Measurements from ENCODE around the gene SERBP1.

SERBP1 gene

DNA sequence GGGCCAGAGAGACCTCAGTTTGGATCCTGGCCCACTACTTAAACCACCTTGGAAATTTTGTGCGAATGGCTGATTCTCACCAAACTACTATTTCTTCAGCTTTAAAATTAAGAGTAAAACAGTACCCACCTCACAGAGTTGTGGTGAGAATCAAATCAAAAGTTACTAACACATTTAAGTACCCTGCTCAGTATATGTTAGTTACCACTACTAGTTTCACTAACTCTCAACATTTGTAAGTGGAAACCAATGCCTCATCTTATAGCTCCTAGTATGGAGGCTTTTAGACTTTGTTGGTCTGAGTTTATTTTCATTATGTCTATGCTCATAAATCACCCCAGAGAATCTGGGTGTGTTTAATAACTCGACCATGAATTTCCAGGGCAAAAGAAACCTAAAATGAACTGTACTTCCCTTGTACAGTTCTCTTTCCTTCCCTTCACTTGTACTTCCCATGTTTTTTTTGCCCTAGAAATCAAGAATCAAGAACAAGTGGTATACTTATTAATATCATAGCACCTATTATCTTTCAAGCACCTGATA lies 11.6 kb upstream of the SERBP1 start:
- DNase-seq (ENCODE audit: low read depth), result no peak
- no peak overlapping the region for H3K4me3 ChIP-seq (ENCODE audit: low read depth, low read length)
- TF ChIP-seq, protein P1, sequence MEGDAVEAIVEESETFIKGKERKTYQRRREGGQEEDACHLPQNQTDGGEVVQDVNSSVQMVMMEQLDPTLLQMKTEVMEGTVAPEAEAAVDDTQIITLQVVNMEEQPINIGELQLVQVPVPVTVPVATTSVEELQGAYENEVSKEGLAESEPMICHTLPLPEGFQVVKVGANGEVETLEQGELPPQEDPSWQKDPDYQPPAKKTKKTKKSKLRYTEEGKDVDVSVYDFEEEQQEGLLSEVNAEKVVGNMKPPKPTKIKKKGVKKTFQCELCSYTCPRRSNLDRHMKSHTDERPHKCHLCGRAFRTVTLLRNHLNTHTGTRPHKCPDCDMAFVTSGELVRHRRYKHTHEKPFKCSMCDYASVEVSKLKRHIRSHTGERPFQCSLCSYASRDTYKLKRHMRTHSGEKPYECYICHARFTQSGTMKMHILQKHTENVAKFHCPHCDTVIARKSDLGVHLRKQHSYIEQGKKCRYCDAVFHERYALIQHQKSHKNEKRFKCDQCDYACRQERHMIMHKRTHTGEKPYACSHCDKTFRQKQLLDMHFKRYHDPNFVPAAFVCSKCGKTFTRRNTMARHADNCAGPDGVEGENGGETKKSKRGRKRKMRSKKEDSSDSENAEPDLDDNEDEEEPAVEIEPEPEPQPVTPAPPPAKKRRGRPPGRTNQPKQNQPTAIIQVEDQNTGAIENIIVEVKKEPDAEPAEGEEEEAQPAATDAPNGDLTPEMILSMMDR (IDR thresholded peaks at IDR 0.05; ENCODE audit: low read depth, low read length, missing control alignments), result no peak

- no peak overlapping the region for H3K4me3 ChIP-seq (ENCODE audit: low read depth, low read length)
- TF ChIP-seq, protein P1 (IDR thresholded peaks at IDR 0.05; ENCODE audit: low read depth, low read length, missing control alignments), result no peak
- no peak for DNase-seq (ENCODE audit: low read depth)
Observed at GRCh38 chr1:67441183-67441582, 11.0 kb upstream of the SERBP1 start.

DNA sequence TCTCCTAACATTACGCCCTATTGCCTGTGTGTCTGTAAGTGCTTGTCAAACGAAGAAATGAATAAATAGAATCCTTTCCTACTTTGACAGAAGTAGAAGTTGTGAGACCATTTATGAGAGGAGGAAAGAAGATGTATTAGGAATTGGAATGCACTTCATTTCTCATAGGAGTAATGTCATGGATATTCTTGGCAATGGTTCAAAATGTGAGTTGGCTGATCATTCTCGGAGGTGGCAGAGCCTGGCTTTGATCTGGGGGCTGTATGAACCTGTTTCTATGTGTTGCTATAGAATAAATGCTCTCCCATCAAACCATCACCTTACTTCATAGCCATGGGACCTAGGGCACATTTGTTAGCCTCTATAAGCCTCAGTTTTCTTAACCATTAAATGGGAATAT lies 10.1 kb upstream of the SERBP1 start:
- no peak for DNase-seq (ENCODE audit: low read depth)
- TF ChIP-seq, protein P1 (IDR thresholded peaks at IDR 0.05; ENCODE audit: low read depth, low read length, missing control alignments), result no peak
- no peak overlapping the region for H3K4me3 ChIP-seq (ENCODE audit: low read depth, low read length)

DNA sequence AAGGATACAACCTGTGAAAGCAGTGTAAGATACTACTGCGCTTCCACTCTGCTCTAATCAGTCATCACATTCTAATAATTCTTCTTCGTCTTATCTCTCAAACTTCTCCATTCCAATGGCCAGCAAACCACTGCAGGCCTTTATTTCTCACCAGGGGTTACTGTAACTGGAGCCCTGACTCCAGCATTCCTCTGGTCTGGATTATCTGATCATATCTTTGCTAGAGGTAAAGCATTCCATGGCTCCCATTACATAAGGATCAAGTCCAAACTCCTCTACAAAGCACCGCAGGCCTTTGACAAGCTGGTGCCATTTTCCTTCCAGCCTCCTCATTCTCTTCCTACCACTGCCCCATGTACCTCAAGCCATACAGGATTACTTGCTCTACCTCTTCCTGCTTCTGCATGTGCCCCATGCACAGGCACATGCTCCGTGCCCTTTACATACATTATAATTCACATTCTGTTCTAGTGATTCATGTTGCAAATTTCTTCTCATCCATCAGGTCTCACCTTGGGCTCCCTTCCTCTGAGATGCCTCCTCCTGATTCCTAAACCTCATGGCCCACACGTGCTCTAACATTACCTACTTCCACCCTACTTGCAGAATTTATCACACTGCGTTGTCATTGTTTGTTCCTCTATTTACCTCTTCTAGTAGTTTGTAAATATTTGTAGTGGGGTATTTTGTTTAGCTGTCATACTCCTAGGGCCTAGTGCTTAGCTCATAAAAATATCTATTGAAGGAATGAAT lies 9.3 kb upstream of the SERBP1 start:
- TF ChIP-seq, protein P1 (IDR thresholded peaks at IDR 0.05; ENCODE audit: low read depth, low read length, missing control alignments), result no peak
- no peak overlapping the region for H3K4me3 ChIP-seq (ENCODE audit: low read depth, low read length)
- DNase-seq (ENCODE audit: low read depth), result no peak

- H3K4me3 ChIP-seq (ENCODE audit: low read depth, low read length), result no peak overlapping the region
- TF ChIP-seq, protein P1 (IDR thresholded peaks at IDR 0.05; ENCODE audit: low read depth, low read length, missing control alignments), result no peak
- DNase-seq (ENCODE audit: low read depth), result no peak
Observed at GRCh38 chr1:67437961-67438360, 7.8 kb upstream of the SERBP1 start.

DNA sequence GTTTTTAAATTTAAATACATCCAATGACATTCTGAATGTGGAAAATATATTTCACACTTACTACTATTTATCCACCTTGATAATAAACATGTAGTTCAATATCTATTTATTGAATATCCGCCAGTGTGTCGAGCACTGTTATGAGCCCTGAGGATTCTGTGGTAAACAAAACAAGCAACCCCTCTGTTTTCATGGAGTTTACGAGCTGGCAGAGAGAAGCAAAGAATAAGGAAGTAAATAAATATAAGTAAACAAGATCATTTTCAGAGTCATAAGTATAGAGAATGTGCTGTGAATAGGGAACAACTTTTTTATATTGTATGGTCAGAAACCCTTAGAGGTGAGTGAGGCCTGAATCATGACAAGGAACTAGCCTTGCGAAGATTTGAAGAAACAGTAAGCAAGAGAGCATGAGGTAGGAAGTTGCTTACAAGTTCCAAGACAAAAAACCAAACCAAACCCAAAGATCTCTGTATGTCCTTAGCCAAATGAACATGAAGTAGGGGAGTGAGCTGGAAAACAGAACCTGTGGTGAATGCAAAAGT lies 6.4 kb upstream of the SERBP1 start:
- no peak for DNase-seq (ENCODE audit: low read depth)
- TF ChIP-seq, protein P1 (IDR thresholded peaks at IDR 0.05; ENCODE audit: low read depth, low read length, missing control alignments), result no peak
- H3K4me3 ChIP-seq (ENCODE audit: low read depth, low read length), result no peak overlapping the region

All from GM12864 (cell line).